ENCODE results near the gene AP5S1. TPM values are rescaled to one million over a fixed set of nuclear protein-coding genes. Genes with fewer than 3 reads are reported as not detected.

AP5S1 gene
- total and polyA plus RNA-seq, 2 experiments from 2014 or later = 20.5 to 25.0 TPM

DNA sequence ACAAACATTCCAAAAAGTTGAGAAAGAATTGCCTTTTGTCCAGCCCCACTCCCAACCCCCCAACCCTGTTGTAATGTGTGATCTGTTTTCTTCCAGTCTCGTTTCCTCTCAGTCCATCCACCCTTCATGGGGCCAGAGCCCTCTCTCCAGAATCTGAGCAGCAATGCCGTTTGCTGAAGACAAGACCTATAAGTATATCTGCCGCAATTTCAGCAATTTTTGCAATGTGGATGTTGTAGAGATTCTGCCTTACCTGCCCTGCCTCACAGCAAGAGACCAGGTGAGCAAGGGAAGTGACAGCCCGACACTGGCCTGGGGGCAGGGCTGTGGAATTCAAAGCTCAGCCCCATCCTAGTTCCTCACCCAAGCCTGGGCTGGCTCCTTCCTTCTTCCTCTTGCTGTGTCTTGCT, 34.1 kb downstream of the AP5S1 start:
- no peaks in the 10 kb centered on the region for H4K20me1 ChIP-seq (ENCODE audit: insufficient read depth)
- H3K9me2 ChIP-seq (ENCODE audit: insufficient read depth) = no peaks in the 10 kb centered on the region
- DNase-seq = no peak
- peaks cover 4% of the 10 kb centered on the region; the same call in 1 of the 2 replicates for H3F3A ChIP-seq (ENCODE audit: insufficient read depth)
- peaks cover 52% of the 10 kb centered on the region for H3K79me2 ChIP-seq (ENCODE audit: insufficient read depth)
- TF ChIP-seq EZH2 (IDR thresholded peaks at IDR 0.05; ENCODE audit: insufficient read depth, poor library complexity, severe bottlenecking) (no peak), EZH2phosphoT487 (IDR thresholded peaks at IDR 0.05; ENCODE audit: insufficient read depth, low read depth) (no peak)
- H3K27me3 ChIP-seq (replicated peaks; ENCODE audit: insufficient read depth) = no peaks in the 10 kb centered on the region
- H3K4me1 ChIP-seq (ENCODE audit: insufficient read depth) = no peaks in the 10 kb centered on the region
- no peak overlapping the region for H3K27ac ChIP-seq
- 90 to 97% methylated on average over 4 of the region's 4 CpGs for WGBS, 2 experiments (ENCODE audit: low coverage in 1 of 2, low lambda C conversion rate in 2 of 2, missing lambda C conversion rate in 2 of 2)
- no peak overlapping the region for H3K4me2 ChIP-seq (ENCODE audit: unreplicated experiment)
- H3K4me3 ChIP-seq = no peak overlapping the region
- H3K9me3 ChIP-seq (ENCODE audit: low read depth) = no peaks in the 10 kb centered on the region
- no peak overlapping the region for H3K9ac ChIP-seq
- peaks cover 16% of the 10 kb centered on the region; the same call in 1 of the 2 replicates for H3K36me3 ChIP-seq (ENCODE audit: low read depth)
- H2AFZ ChIP-seq = no peak overlapping the region
- in situ Hi-C loops (cut with MboI) = no loop called here

DNA sequence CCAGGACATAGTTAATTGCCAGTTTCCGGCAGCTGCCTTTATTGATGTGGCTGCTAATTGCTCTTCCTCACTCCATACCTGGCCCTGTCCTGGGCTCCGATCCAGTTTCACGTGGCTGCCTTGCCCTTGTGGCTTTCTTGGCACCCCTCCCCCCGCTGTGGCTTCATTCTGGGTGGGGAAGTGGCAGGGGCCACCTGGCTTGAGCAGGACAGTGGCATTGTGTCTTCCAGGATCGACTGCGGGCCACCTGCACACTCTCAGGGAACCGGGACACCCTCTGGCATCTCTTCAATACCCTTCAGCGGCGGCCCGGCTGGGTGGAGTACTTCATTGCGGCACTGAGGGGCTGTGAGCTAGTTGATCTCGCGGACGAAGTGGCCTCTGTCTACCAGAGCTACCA, 37.1 kb downstream of the AP5S1 start:
- H3K79me2 ChIP-seq (ENCODE audit: insufficient read depth) = peaks cover 24% of the 10 kb centered on the region
- in situ Hi-C loops (cut with MboI) = no loop called here
- no peaks in the 10 kb centered on the region for H3K9me2 ChIP-seq (ENCODE audit: insufficient read depth)
- no peak overlapping the region for H2AFZ ChIP-seq
- H4K20me1 ChIP-seq (ENCODE audit: insufficient read depth) = no peaks in the 10 kb centered on the region
- no peak for TF ChIP-seq EZH2phosphoT487 (IDR thresholded peaks at IDR 0.05; ENCODE audit: insufficient read depth, low read depth)
- no peak for TF ChIP-seq EZH2 (IDR thresholded peaks at IDR 0.05; ENCODE audit: insufficient read depth, poor library complexity, severe bottlenecking)
- 77 to 89% methylated on average over 14 of the region's 14 CpGs for WGBS, 2 experiments (ENCODE audit: low coverage in 1 of 2, low lambda C conversion rate in 2 of 2, missing lambda C conversion rate in 2 of 2)
- peaks cover 4% of the 10 kb centered on the region; the same call in 1 of the 2 replicates for H3F3A ChIP-seq (ENCODE audit: insufficient read depth)
- no peak overlapping the region for H3K9ac ChIP-seq
- no peak overlapping the region for H3K4me3 ChIP-seq
- no peaks in the 10 kb centered on the region for H3K4me1 ChIP-seq (ENCODE audit: insufficient read depth)
- H3K36me3 ChIP-seq (ENCODE audit: low read depth) = peaks cover 23% of the 10 kb centered on the region; the same call in 1 of the 2 replicates
- DNase-seq = no peak
- no peak overlapping the region for H3K4me2 ChIP-seq (ENCODE audit: unreplicated experiment)
- H3K27ac ChIP-seq = no peak overlapping the region
- H3K27me3 ChIP-seq (replicated peaks; ENCODE audit: insufficient read depth) = no peaks in the 10 kb centered on the region
- no peaks in the 10 kb centered on the region for H3K9me3 ChIP-seq (ENCODE audit: low read depth)

DNA sequence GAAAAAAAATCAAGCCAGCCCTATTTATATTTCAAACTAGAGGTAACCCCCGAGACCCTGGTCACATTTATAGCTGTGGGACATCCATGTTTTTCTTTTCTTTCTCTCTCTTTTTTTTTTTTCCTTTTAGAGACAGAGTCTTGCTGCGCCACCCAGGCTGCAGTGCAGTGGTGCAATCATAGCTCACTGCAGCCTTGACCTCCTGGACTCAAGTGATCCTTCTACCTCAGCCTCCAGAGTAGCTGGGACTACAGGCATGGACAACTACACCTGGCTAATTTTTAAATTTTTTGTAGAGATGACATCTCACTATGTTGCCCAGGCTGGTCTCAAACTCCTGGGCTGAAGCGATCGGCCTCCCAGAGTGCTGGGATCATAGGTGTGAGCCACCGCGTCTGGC, 38.3 kb downstream of the AP5S1 start:
- DNase-seq = no peak
- Histone ChIP-seq H3K4me2 (ENCODE audit: unreplicated experiment) (no peak overlapping the region), H3K27me3 (replicated peaks; ENCODE audit: insufficient read depth) (no peaks in the 10 kb centered on the region), H3K9ac (no peak overlapping the region), H3K79me2 (ENCODE audit: insufficient read depth) (peaks cover 21% of the 10 kb centered on the region), H3K36me3 (ENCODE audit: low read depth) (peaks cover 28% of the 10 kb centered on the region; the same call in 1 of the 2 replicates), H3K9me3 (ENCODE audit: low read depth) (no peaks in the 10 kb centered on the region), H3K9me2 (ENCODE audit: insufficient read depth) (no peaks in the 10 kb centered on the region), H3K4me3 (no peak overlapping the region), H3K4me1 (ENCODE audit: insufficient read depth) (no peaks in the 10 kb centered on the region), H3K27ac (no peak overlapping the region), H2AFZ (no peak overlapping the region), H3F3A (ENCODE audit: insufficient read depth) (peaks cover 4% of the 10 kb centered on the region; the same call in 1 of the 2 replicates), H4K20me1 (ENCODE audit: insufficient read depth) (no peaks in the 10 kb centered on the region)
- TF ChIP-seq EZH2phosphoT487 (IDR thresholded peaks at IDR 0.05; ENCODE audit: insufficient read depth, low read depth) (no peak), EZH2 (IDR thresholded peaks at IDR 0.05; ENCODE audit: insufficient read depth, poor library complexity, severe bottlenecking) (no peak)
- in situ Hi-C loops (cut with MboI) = no loop called here
- WGBS, 2 experiments (ENCODE audit: low coverage in 1 of 2, low lambda C conversion rate in 2 of 2, missing lambda C conversion rate in 2 of 2) = 96 to 97% methylated on average over 6 of the region's 6 CpGs

DNA sequence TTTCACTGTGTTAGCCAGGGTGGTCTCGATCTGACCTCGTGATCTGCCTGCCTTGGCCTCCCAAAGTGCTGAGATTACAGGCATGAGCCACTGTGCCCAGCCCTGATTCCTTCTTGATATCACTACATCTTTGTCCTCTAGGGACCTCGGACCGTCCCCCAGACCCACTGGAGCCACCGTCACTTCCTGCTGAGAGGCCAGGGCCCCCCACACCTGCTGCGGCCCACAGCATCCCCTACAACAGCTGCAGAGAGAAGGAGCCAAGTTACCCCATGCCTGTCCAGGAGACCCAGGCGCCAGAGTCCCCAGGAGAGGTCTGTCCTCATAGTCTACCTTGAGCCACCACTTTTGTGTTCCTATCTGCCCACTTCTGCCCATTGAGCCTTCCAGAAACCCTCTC, 40.8 kb downstream of the AP5S1 start:
- no peak overlapping the region for H3K27ac ChIP-seq
- peaks cover 10% of the 10 kb centered on the region; the same call in 1 of the 2 replicates for H3K79me2 ChIP-seq (ENCODE audit: insufficient read depth)
- no peaks in the 10 kb centered on the region for H3F3A ChIP-seq (ENCODE audit: insufficient read depth)
- no peak for DNase-seq
- H3K27me3 ChIP-seq (replicated peaks; ENCODE audit: insufficient read depth) = no peaks in the 10 kb centered on the region
- 97 to 100% methylated on average over 7 of the region's 7 CpGs for WGBS, 2 experiments (ENCODE audit: low coverage in 1 of 2, low lambda C conversion rate in 2 of 2, missing lambda C conversion rate in 2 of 2)
- H3K4me1 ChIP-seq (ENCODE audit: insufficient read depth) = no peaks in the 10 kb centered on the region
- H3K4me3 ChIP-seq = no peak overlapping the region
- no peaks in the 10 kb centered on the region for H3K9me3 ChIP-seq (ENCODE audit: low read depth)
- no peaks in the 10 kb centered on the region for H4K20me1 ChIP-seq (ENCODE audit: insufficient read depth)
- H3K36me3 ChIP-seq (ENCODE audit: low read depth) = peaks cover 31% of the 10 kb centered on the region; the same call in 1 of the 2 replicates
- H3K9me2 ChIP-seq (ENCODE audit: insufficient read depth) = no peaks in the 10 kb centered on the region
- no peak overlapping the region for H3K4me2 ChIP-seq (ENCODE audit: unreplicated experiment)
- H2AFZ ChIP-seq = no peak overlapping the region
- in situ Hi-C loops (cut with MboI) = no loop called here
- TF ChIP-seq EZH2 (IDR thresholded peaks at IDR 0.05; ENCODE audit: insufficient read depth, poor library complexity, severe bottlenecking) = no peak
- no peak for TF ChIP-seq EZH2phosphoT487 (IDR thresholded peaks at IDR 0.05; ENCODE audit: insufficient read depth, low read depth)
- no peak overlapping the region for H3K9ac ChIP-seq

DNA sequence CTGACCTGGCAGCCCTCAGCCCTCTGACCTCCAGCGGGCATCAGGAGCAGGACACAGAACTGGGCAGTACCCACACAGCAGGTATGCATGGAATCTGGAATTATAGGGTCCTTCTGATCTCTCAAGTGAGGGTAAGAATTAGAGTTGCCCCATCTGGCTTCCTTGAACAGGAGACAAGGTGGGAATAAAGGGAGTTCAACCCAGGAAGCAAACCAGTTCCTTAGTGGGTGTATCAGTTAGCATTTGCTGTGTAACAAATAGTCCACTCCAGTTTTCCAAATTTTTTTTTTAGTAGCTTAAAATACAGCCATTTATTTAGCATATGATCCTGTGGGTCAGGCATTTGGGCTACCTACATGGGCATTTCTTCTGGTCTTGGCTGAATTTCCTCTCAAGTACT, 42.0 kb downstream of the AP5S1 start:
- Histone ChIP-seq H3K9me2 (ENCODE audit: insufficient read depth) (no peaks in the 10 kb centered on the region), H2AFZ (no peak overlapping the region), H3K9me3 (ENCODE audit: low read depth) (no peaks in the 10 kb centered on the region), H3K36me3 (ENCODE audit: low read depth) (peaks cover 26% of the 10 kb centered on the region; the same call in 1 of the 2 replicates), H3K4me3 (no peak overlapping the region), H3K4me2 (ENCODE audit: unreplicated experiment) (no peak overlapping the region), H3K27me3 (replicated peaks; ENCODE audit: insufficient read depth) (no peaks in the 10 kb centered on the region), H4K20me1 (ENCODE audit: insufficient read depth) (no peaks in the 10 kb centered on the region), H3K4me1 (ENCODE audit: insufficient read depth) (no peaks in the 10 kb centered on the region), H3K9ac (no peak overlapping the region), H3K79me2 (ENCODE audit: insufficient read depth) (no peaks in the 10 kb centered on the region), H3K27ac (no peak overlapping the region), H3F3A (ENCODE audit: insufficient read depth) (no peaks in the 10 kb centered on the region)
- WGBS, 2 experiments (ENCODE audit: low coverage in 1 of 2, low lambda C conversion rate in 2 of 2, missing lambda C conversion rate in 2 of 2) = 94 to 100% methylated on average over 1 of the region's 1 CpG
- TF ChIP-seq EZH2 (IDR thresholded peaks at IDR 0.05; ENCODE audit: insufficient read depth, poor library complexity, severe bottlenecking) (no peak), EZH2phosphoT487 (IDR thresholded peaks at IDR 0.05; ENCODE audit: insufficient read depth, low read depth) (no peak)
- no peak for DNase-seq
- in situ Hi-C loops (cut with MboI) = no loop called here
